ENCODE results near the gene ELAVL2. TPM values are rescaled to one million over a fixed set of nuclear protein-coding genes. Genes with fewer than 3 reads are reported as not detected.

ELAVL2 gene
- total and polyA plus RNA-seq, 2 donors (not counting 3 experiments of a cell fraction or from before 2014, with no cell fraction given), result 0.06 to 0.20 TPM

DNA sequence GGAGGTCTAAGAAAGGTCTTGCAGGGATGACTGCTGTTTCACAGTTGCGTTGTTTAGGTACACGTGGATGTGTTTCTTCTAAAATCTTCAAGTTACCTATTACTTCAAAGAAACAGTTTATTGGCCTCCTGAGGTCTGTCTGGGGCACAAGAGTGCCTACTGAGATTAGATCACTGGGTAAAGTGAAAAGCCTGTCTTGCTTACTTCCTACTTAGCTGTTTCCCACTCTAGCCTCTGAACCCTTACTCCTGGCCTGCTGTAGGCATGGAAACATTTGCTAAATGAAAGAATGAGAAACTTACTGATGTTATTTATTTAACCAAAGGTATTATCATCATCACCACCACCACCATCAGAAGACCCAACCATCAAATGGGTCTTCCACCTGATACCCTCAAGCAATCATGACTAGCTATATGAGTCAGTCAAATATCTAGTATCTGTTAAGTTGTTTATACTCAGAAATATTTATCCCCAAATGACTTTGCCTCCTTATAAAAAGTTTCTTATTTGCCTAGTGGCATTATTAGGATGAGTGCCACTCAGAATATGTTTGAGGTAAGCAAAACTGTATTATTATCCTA is 92.5 kb downstream of the ELAVL2 start:
- Histone ChIP-seq H3K36me3 (ENCODE audit: control insufficient read depth in 2 of 2, extremely low read depth in 1 of 2, insufficient read depth in 2 of 2, low read length in 2 of 2) (no peaks in the 10 kb centered on the region), H3K79me2 (ENCODE audit: control insufficient read depth, insufficient read depth, low read length) (no peaks in the 10 kb centered on the region), H3K9me1 (replicated peaks; ENCODE audit: control insufficient read depth, extremely low read depth, insufficient read depth, low read length) (no peaks in the 10 kb centered on the region), H3K4me3 (replicated peaks in 1 of 3; ENCODE audit: insufficient read depth in 1 of 3, low read depth in 1 of 3, low read length in 3 of 3) (no peak overlapping the region), H4K20me1 (replicated peaks; ENCODE audit: control insufficient read depth, extremely low read depth, insufficient read depth, low read length) (no peaks in the 10 kb centered on the region), H3K27me3 (ENCODE audit: control insufficient read depth in 2 of 2, insufficient read depth in 2 of 2, low read length in 2 of 2) (no peaks in the 10 kb centered on the region), H3K9ac (replicated peaks; ENCODE audit: extremely low read depth, insufficient read depth, low read length) (no peak overlapping the region), H3K9me3 (replicated peaks; ENCODE audit: control insufficient read depth, insufficient read depth, low read length) (no peaks in the 10 kb centered on the region), H3K4me2 (ENCODE audit: insufficient read depth, low read length) (no peak overlapping the region), H3K27ac (ENCODE audit: insufficient read depth, low read depth, low read length) (no peak overlapping the region), H3K4me1 (ENCODE audit: control insufficient read depth, extremely low read depth, insufficient read depth, low read length) (no peaks in the 10 kb centered on the region), H2AFZ (ENCODE audit: low read depth, low read length) (no peak overlapping the region)
- TF ChIP-seq POLR2AphosphoS5 (IDR thresholded peaks at IDR 0.05; ENCODE audit: insufficient read depth, low read depth, low read length), result no peak
- TF ChIP-seq, protein P1, sequence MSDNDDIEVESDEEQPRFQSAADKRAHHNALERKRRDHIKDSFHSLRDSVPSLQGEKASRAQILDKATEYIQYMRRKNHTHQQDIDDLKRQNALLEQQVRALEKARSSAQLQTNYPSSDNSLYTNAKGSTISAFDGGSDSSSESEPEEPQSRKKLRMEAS (IDR thresholded peaks at IDR 0.05; ENCODE audit: insufficient read depth, insufficient read length), result no peak
- no peak for TF ChIP-seq FOS (IDR thresholded peaks at IDR 0.05; ENCODE audit: borderline replicate concordance, insufficient read depth, low read length)
- TF ChIP-seq MYC (IDR thresholded peaks at IDR 0.05; ENCODE audit: low read depth, low read length), result no peak
- TF ChIP-seq, protein P2, sequence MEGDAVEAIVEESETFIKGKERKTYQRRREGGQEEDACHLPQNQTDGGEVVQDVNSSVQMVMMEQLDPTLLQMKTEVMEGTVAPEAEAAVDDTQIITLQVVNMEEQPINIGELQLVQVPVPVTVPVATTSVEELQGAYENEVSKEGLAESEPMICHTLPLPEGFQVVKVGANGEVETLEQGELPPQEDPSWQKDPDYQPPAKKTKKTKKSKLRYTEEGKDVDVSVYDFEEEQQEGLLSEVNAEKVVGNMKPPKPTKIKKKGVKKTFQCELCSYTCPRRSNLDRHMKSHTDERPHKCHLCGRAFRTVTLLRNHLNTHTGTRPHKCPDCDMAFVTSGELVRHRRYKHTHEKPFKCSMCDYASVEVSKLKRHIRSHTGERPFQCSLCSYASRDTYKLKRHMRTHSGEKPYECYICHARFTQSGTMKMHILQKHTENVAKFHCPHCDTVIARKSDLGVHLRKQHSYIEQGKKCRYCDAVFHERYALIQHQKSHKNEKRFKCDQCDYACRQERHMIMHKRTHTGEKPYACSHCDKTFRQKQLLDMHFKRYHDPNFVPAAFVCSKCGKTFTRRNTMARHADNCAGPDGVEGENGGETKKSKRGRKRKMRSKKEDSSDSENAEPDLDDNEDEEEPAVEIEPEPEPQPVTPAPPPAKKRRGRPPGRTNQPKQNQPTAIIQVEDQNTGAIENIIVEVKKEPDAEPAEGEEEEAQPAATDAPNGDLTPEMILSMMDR (IDR thresholded peaks at IDR 0.05; ENCODE audit: extremely low read depth in 1 of 2, insufficient read depth in 1 of 2, low read depth in 1 of 2, low read length in 2 of 2), result no peak
- TF ChIP-seq JUN (IDR thresholded peaks at IDR 0.05; ENCODE audit: borderline replicate concordance, insufficient read depth, insufficient read length, low read depth), result no peak
- TF ChIP-seq GATA2 (IDR thresholded peaks at IDR 0.05; ENCODE audit: insufficient read depth, insufficient read length, low read depth, low read length), result no peak
- TF ChIP-seq POLR2A (IDR thresholded peaks at IDR 0.05; ENCODE audit: low read depth, low read length), result no peak
- no peak for DNase-seq (ENCODE audit: low read depth, low spot score)
- BruUV-seq (replicated peaks), result no TSS peak
- dilution Hi-C loops (cut with MboI; ENCODE audit: extremely low pct_ligation_motif_present, low sequenced_read_pairs) (no loop called here), intact Hi-C loops (cut with micrococcal nuclease) (no loop called here)
- no peak for FAIRE-seq
- POLR2A ChIA-PET, result no interaction called here
- CTCF ChIA-PET, result no interaction called here

Measured in endothelial cell of umbilical vein (primary cell).